GM12891 (cell line): Measurements from ENCODE around the gene BPIFB6.

Experiments
- DNase-seq: peaks from one replicate; pipeline ENCODE4 v3.0.0; 2011; ENCODE audit warnings: low spot score; ENCODE audit not compliant: insufficient read length
- FAIRE-seq: peaks from 2 replicates; lab custom pipeline; 2011; peaks lifted over from hg19 to GRCh38; lab: Jason Lieb, UNC
- PAX5 ChIP-seq: IDR thresholded peaks from 2 replicates; pipeline ENCODE4 v1.6.1; 2011; ENCODE audit warnings: low read length, moderate library complexity, mild to moderate bottlenecking; ENCODE audit not compliant: insufficient read depth, severe bottlenecking
- POLR2A ChIP-seq: IDR thresholded peaks from 2 replicates; pipeline ENCODE4 v1.6.1; 2011; ENCODE audit warnings: low read depth, low read length, control low read depth
- POLR2AphosphoS5 ChIP-seq: IDR thresholded peaks from 2 replicates; pipeline ENCODE4 v1.6.1; 2011; ENCODE audit warnings: low read depth, low read length, control low read depth
- POU2F2 ChIP-seq: IDR thresholded peaks from 2 replicates; pipeline ENCODE4 v1.6.1; 2011; ENCODE audit warnings: low read depth, mild to moderate bottlenecking, control low read depth, low read length, moderate library complexity
- SPI1 ChIP-seq: IDR thresholded peaks from 2 replicates; pipeline ENCODE4 v1.6.1; 2011; ENCODE audit warnings: low read depth, low read length, control low read depth
- TAF1 ChIP-seq: IDR thresholded peaks from 2 replicates; pipeline ENCODE4 v1.6.1; 2011; ENCODE audit warnings: low read depth, low read length, control low read depth

The BPIFB6 gene

GRCh38 chr20:33008336-33009213 is 22.9 kb upstream of the BPIFB6 start:
- DNase-seq (no peak), FAIRE-seq (no peak)

DNA sequence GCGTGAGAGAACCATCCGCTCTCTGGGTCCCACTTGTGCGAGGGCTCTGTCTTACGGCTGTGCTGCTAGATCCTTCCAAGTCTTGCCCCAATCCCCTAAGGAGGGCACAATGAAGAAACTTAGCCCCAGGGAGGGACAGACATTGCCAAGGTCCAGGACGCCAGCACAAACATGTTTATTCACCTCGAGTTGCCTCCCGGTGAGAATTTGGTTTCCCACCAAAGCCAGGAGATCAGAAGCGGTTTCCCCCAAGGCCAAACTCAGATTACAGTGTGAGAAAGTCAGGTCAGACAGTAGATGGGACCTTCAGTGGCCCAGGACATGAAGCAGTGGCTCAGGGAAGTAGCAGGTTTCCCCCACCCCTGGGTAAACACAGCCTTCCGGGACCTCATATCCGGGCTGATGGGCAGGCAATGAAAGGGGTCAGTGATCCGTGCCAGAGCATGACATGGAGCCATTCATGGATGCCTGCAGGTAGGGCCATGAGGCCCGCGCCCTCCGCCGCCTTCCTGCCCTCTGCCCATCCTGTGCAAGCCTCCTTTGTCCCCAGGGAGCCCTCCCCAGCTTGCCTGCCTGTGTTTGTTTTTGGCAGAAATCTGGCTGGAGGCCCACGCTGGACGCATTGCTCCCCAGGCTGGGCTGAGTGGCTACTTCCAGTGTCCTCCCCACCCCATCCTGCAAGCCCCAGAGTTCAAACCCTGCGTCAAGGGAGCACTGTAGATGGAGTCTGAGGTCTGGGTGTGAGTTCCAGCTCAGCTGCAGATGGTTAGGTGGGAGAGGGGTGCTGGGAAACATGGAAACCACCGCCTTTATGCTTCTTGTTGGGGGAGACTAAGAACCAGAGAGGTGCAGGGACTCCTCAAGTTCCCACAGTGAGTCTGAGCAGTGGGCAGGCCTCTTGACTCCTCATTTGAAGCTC is 22.0 kb upstream of the BPIFB6 start:
- FAIRE-seq (no peak), DNase-seq (no peak)
- TF ChIP-seq TAF1 (no peak), POU2F2 (no peak), SPI1 (no peak), PAX5 (no peak), POLR2A (no peak), POLR2AphosphoS5 (no peak)

More at GRCh38 chr20:33008336-33009213, 22.9 kb upstream of the BPIFB6 start:
- no peak for TF ChIP-seq POU2F2
- no peak for TF ChIP-seq POLR2A
- TF ChIP-seq POLR2AphosphoS5: no peak
- TF ChIP-seq SPI1: no peak
- no peak for TF ChIP-seq PAX5
- no peak for TF ChIP-seq TAF1

- FAIRE-seq (no peak), DNase-seq (no peak)
- no peak for TF ChIP-seq POLR2A
- no peak for TF ChIP-seq TAF1
- no peak for TF ChIP-seq SPI1
- TF ChIP-seq POU2F2: no peak
- no peak for TF ChIP-seq PAX5
- no peak for TF ChIP-seq POLR2AphosphoS5
Observed at GRCh38 chr20:33010133-33010504, 21.3 kb upstream of the BPIFB6 start.

- TF ChIP-seq TAF1 (no peak), PAX5 (no peak), SPI1 (no peak), POLR2AphosphoS5 (no peak)
- FAIRE-seq (no peak), DNase-seq (no peak)
Observed at GRCh38 chr20:33010674-33011449, 20.6 kb upstream of the BPIFB6 start.

- TF ChIP-seq TAF1: no peak
- TF ChIP-seq POLR2AphosphoS5: no peak
- TF ChIP-seq SPI1: no peak
- no peak for TF ChIP-seq POLR2A
- TF ChIP-seq PAX5: no peak
- no peak for TF ChIP-seq POU2F2
- FAIRE-seq (no peak), DNase-seq (no peak)
Observed at GRCh38 chr20:33012327-33013189, 18.9 kb upstream of the BPIFB6 start.

DNA sequence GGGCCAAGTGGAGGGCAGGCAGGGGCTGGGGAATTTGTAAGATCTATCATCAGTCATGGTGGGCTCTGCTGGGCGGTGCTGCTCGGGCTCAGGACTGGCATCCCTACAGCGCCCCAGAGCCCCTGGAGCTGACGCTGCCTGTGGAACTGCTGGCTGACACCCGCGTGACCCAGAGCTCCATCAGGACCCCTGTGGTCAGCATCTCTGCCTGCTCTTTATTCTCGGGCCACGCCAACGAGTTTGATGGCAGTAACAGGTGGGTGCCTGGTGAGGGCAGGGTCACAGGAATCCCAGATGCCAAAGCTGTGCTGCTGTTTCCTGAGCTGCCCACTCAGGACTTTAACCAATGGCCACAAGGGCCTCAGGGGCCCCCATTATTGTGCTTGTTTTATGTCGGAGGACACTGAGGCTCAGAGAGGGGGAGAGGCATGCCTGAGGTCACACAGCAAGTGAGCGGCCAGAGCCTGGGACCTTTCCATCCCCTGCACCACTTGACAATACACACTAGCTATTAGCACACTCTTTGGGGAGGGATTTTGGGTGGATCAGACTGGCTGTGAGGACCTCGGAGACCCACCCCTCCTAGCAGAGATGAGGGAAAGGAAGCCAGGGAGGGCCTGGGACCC is 17.6 kb upstream of the BPIFB6 start:
- FAIRE-seq: no peak
- TF ChIP-seq POU2F2 (no peak), POLR2AphosphoS5 (no peak), PAX5 (no peak), SPI1 (no peak), POLR2A (no peak), TAF1 (no peak)
- no peak for DNase-seq

DNA sequence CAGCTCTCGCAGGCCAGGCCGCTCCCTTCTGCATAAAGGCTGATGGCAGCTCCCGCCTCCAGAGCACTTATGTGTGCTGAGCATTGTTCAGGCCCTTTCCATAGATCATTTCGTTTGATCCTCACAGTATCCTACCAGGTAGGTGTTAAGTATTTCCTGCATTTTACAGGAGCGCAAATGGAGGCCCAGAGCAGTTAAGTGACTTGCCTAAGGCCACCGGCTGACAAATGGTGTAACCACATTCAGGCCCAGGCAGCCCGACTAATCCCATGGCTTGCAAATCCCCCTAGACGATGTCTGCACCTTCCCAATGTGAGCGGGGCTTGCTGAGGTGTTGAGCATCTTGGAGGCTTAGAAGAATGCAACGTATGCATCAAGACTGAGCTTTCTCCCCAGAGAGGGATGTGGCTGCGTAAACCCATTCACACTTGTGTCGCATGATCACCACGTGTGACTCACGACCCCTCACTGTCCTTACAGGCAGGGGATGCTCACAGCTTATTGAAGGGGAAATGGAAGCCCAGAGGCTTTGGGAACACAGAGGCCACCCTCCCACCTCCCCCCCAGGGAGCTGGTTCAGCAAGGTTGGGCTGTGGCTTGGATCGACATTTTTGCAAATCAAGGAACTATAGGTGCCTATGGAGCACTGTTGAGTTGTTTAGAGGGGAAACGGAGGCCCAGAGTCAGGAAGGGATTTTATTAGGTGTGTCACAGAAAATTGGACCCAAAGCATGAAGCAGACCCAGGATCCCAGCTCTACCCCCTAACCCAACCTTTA is 16.9 kb upstream of the BPIFB6 start:
- DNase-seq (no peak), FAIRE-seq (no peak)
- TF ChIP-seq POLR2A (no peak), POU2F2 (no peak), TAF1 (no peak), POLR2AphosphoS5 (no peak), PAX5 (no peak), SPI1 (no peak)
